ENCODE data around the gene ACTL7A. TPM values are rescaled to one million over a fixed set of nuclear protein-coding genes. Genes with fewer than 3 reads are reported as not detected.

The ACTL7A gene
- total and polyA plus RNA-seq, 2 experiments from 2014 or later: not detected

DNA sequence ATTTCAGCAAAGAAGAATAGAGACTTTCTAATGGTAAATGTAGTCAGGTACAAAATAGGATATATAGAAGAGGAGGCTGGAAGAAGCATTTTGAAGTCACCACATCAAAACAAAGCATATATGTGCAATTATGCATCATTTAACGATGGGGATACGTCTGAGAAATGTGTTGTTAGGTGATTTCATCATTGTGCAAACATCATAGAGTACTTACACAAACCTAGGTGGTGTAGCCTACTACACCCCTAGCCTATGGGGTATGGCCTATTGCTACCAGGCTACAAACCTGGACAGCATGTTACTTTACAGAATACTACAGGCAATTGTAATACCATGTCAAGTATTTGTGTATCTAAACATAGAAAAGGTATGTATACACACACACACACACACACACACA, 43.4 kb downstream of the ACTL7A start (continued):
- TF ChIP-seq, protein P1, sequence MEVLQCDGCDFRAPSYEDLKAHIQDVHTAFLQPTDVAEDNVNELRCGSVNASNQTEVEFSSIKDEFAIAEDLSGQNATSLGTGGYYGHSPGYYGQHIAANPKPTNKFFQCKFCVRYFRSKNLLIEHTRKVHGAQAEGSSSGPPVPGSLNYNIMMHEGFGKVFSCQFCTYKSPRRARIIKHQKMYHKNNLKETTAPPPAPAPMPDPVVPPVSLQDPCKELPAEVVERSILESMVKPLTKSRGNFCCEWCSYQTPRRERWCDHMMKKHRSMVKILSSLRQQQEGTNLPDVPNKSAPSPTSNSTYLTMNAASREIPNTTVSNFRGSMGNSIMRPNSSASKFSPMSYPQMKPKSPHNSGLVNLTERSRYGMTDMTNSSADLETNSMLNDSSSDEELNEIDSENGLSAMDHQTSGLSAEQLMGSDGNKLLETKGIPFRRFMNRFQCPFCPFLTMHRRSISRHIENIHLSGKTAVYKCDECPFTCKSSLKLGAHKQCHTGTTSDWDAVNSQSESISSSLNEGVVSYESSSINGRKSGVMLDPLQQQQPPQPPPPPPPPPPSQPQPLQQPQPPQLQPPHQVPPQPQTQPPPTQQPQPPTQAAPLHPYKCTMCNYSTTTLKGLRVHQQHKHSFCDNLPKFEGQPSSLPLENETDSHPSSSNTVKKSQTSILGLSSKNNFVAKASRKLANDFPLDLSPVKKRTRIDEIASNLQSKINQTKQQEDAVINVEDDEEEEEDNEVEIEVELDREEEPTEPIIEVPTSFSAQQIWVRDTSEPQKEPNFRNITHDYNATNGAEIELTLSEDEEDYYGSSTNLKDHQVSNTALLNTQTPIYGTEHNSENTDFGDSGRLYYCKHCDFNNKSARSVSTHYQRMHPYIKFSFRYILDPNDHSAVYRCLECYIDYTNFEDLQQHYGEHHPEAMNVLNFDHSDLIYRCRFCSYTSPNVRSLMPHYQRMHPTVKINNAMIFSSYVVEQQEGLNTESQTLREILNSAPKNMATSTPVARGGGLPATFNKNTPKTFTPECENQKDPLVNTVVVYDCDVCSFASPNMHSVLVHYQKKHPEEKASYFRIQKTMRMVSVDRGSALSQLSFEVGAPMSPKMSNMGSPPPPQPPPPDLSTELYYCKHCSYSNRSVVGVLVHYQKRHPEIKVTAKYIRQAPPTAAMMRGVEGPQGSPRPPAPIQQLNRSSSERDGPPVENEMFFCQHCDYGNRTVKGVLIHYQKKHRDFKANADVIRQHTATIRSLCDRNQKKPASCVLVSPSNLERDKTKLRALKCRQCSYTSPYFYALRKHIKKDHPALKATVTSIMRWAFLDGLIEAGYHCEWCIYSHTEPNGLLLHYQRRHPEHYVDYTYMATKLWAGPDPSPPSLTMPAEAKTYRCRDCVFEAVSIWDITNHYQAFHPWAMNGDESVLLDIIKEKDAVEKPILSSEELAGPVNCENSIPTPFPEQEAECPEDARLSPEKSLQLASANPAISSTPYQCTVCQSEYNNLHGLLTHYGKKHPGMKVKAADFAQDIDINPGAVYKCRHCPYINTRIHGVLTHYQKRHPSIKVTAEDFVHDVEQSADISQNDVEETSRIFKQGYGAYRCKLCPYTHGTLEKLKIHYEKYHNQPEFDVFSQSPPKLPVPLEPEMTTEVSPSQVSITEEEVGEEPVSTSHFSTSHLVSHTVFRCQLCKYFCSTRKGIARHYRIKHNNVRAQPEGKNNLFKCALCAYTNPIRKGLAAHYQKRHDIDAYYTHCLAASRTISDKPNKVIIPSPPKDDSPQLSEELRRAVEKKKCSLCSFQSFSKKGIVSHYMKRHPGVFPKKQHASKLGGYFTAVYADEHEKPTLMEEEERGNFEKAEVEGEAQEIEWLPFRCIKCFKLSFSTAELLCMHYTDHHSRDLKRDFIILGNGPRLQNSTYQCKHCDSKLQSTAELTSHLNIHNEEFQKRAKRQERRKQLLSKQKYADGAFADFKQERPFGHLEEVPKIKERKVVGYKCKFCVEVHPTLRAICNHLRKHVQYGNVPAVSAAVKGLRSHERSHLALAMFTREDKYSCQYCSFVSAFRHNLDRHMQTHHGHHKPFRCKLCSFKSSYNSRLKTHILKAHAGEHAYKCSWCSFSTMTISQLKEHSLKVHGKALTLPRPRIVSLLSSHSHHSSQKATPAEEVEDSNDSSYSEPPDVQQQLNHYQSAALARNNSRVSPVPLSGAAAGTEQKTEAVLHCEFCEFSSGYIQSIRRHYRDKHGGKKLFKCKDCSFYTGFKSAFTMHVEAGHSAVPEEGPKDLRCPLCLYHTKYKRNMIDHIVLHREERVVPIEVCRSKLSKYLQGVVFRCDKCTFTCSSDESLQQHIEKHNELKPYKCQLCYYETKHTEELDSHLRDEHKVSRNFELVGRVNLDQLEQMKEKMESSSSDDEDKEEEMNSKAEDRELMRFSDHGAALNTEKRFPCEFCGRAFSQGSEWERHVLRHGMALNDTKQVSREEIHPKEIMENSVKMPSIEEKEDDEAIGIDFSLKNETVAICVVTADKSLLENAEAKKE (CRISPR knock-in tag; IDR thresholded peaks at IDR 0.05): no peak
- TF ChIP-seq CREB1 (CRISPR knock-in tag; IDR thresholded peaks at IDR 0.05; ENCODE audit: low read depth) (no peak), NANOG (IDR thresholded peaks at IDR 0.05; ENCODE audit: borderline replicate concordance) (no peak)

DNA sequence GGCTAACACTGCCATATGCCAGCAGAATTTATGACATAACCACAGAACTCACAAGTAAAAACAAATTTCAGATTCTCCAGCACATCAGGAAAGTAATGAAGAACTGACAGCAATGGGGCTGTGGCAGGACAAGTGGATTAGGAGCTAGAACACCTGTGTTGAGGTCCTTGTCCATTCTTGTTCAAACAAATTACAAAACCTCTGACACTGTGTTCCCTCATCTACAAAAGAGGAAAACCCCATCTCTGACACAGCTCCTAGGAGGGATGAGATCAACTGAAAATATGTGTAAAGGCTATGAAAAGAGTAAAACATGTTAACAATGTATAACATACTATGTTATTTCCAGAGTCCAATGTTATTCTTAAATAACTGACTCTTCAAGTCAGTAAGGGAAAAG, 48.3 kb downstream of the ACTL7A start:
- no peaks in the 10 kb centered on the region for H3F3A ChIP-seq (replicated peaks; ENCODE audit: low read depth)
- Mint-ChIP-seq H3K4me3 (no peak overlapping the region), H3K27ac (no peak overlapping the region), H3K27me3 (ENCODE audit: insufficient read depth, low read depth, poor library complexity) (no peaks in the 10 kb centered on the region), H3K36me3 (ENCODE audit: low read depth) (peaks cover 45% of the 10 kb centered on the region), H3K4me1 (no peaks in the 10 kb centered on the region), H3K9me3 (no peaks in the 10 kb centered on the region)
- peaks cover 20% of the 10 kb centered on the region for H3K36me3 ChIP-seq (ENCODE audit: insufficient read depth)
- H3K9me2 ChIP-seq (ENCODE audit: insufficient read depth): no peaks in the 10 kb centered on the region
- H3K27me3 ChIP-seq (ENCODE audit: insufficient read depth): no peaks in the 10 kb centered on the region
- no peak for ATAC-seq
- no peak overlapping the region for H3K27ac ChIP-seq (ENCODE audit: low read depth)
- no peak overlapping the region for H2AFZ ChIP-seq
- DNase-seq (ENCODE audit: low spot score): no peak
- no peaks in the 10 kb centered on the region for H4K20me1 ChIP-seq (replicated peaks; ENCODE audit: insufficient read depth)
- H3K4me2 ChIP-seq: no peak overlapping the region
- H3K79me2 ChIP-seq (replicated peaks; ENCODE audit: insufficient read depth): no peaks in the 10 kb centered on the region
- no peak overlapping the region for H3K4me3 ChIP-seq
- no peaks in the 10 kb centered on the region for H3K4me1 ChIP-seq (ENCODE audit: insufficient read depth)
- TF ChIP-seq ZNF114 (CRISPR knock-in tag; IDR thresholded peaks at IDR 0.05) (no peak), JUNB (IDR thresholded peaks at IDR 0.05; ENCODE audit: unreplicated experiment) (no peak), NANOG (IDR thresholded peaks at IDR 0.05; ENCODE audit: borderline replicate concordance) (no peak), STAT1 (IDR thresholded peaks at IDR 0.05; ENCODE audit: unreplicated experiment) (no peak), ZNF331 (CRISPR knock-in tag; IDR thresholded peaks at IDR 0.05; ENCODE audit: low read depth) (no peak), EZH2phosphoT487 (IDR thresholded peaks at IDR 0.05; ENCODE audit: unreplicated experiment) (no peak)
- TF ChIP-seq, protein P2, sequence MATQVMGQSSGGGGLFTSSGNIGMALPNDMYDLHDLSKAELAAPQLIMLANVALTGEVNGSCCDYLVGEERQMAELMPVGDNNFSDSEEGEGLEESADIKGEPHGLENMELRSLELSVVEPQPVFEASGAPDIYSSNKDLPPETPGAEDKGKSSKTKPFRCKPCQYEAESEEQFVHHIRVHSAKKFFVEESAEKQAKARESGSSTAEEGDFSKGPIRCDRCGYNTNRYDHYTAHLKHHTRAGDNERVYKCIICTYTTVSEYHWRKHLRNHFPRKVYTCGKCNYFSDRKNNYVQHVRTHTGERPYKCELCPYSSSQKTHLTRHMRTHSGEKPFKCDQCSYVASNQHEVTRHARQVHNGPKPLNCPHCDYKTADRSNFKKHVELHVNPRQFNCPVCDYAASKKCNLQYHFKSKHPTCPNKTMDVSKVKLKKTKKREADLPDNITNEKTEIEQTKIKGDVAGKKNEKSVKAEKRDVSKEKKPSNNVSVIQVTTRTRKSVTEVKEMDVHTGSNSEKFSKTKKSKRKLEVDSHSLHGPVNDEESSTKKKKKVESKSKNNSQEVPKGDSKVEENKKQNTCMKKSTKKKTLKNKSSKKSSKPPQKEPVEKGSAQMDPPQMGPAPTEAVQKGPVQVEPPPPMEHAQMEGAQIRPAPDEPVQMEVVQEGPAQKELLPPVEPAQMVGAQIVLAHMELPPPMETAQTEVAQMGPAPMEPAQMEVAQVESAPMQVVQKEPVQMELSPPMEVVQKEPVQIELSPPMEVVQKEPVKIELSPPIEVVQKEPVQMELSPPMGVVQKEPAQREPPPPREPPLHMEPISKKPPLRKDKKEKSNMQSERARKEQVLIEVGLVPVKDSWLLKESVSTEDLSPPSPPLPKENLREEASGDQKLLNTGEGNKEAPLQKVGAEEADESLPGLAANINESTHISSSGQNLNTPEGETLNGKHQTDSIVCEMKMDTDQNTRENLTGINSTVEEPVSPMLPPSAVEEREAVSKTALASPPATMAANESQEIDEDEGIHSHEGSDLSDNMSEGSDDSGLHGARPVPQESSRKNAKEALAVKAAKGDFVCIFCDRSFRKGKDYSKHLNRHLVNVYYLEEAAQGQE (IDR thresholded peaks at IDR 0.05; ENCODE audit: unreplicated experiment): no peak
